GM04504 (cell line): Measurements from ENCODE around the gene KMT2C.
"Not testable (repeated sequence)": the region's sequence is repeated elsewhere in the genome, so short reads cannot be mapped to it uniquely, and the experiment has no call there.

ENCODE experiments used
- DNase-seq: peaks from one replicate; pipeline ENCODE4 v3.0.0-alpha.2; 2012; ENCODE audit warnings: low read depth

The KMT2C gene

DNA sequence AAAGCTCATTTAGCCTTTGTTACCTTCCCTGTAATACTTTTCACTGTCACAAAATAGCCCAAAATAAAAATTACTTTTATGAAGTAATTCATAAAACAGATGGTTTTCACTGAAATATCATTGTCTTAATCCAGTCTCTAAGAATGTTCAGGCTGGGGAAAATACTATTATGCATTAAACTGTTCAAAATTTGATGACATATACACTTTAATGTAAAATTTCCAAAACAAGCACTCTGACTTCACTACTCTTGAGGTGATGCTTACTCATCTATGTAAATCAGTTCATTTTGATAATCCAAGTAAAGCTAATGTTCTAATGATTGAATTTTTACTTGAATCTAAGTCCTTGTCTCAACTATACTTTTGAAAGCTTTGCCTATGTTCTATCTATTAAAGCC is 127.9 kb downstream of the KMT2C start:
- no peak for DNase-seq

DNA sequence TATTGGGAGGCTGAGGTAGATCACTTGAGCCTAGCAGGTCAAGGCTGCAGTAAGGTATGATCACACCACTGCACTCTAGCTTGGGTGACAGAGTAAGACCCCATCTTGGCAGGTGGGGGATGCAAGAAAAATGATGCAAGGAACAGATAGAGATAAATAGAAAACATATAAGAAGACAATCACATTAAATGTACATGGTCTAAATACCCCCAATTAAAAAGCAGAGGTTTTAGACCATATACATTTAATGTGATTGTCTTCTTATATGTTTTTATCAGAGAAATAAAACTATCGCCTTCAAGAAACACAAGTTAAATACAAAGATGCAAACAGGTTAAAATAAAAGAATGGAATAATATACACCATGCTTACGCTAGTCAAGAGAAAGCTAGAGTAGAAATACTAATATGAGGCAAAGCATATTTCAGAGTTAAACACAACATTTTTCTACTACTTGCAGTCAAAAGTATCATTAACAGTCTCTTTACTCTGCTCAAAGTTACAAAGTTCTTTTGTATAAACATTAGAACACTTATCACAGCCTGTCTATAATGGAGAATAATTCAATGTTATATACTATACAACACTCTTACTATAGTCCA is 136.2 kb downstream of the KMT2C start:
- not testable (repeated sequence) for DNase-seq

DNA sequence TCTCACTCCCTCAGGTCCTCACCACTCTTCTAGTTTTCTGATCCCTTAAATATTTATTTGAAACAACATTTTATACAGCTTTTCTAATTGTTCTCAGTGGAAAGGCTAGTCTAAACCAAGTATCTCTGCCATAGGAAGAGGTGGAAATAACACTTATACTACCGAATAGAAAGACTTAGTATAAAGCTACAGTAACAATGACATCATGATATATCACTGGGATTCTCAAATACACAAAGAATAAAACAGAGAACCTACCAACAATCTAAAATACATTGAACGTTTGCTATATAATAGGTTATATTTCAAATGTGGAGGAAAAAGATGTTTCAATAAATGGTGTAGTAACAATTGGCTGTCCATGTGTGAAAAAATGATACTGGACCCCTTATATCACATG is 142.9 kb downstream of the KMT2C start:
- no peak for DNase-seq

DNA sequence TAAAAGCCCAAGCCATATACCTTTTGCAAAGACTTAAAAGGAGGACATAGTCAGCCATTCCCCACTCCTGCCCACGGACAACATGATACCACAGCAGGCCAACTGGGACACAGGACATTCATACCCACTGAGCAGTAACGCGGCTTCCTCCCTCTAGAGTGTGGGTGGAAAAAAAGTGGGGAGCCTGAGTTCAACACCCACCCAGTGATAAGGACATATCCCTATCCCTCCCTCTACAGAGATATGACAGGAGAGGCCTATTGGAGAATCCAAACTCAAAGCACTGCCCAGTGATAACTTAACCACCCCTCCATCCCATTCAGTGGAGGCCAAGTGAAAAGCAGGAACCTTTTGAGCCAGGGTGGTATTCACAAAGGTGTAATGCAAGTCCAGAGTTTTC is 148.8 kb downstream of the KMT2C start:
- DNase-seq, result not testable (repeated sequence)

DNA sequence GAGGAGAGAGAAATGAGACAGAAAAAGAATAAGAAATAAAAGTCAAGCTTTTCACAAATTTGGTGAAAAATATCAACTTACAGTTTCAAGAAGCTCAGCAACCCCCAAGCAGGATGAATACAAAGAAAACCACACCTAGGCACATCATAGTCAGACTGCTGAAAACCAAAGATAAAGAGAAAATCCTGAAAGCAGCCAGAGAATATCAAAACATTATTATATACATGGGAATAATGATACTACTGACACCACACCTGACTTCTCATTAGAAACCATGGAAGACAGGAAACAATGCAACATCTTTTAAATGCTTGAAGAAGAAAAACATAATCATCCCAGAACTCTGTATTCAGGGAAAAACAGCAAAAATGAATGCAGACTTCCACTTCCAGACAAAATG is 149.6 kb downstream of the KMT2C start:
- DNase-seq, result not testable (repeated sequence)

DNA sequence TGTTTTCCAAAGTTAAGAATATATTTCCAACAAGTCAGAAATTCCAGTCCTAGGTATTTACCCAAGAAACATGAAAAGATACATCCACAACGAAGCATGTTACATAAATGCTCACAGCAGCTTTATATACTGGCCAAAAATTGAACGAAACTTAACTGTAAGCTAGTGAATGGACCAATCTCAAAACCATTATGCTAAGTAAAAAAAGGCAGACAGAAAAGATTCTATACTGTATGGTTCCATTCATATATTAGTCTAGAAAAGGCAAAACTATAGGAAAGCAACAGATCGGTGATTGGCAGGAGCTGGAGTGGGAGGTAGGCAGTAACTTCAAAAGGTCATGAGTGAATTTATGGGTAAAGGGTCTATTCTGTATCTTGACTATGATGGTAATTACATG is 150.8 kb downstream of the KMT2C start:
- not testable (repeated sequence) for DNase-seq

DNA sequence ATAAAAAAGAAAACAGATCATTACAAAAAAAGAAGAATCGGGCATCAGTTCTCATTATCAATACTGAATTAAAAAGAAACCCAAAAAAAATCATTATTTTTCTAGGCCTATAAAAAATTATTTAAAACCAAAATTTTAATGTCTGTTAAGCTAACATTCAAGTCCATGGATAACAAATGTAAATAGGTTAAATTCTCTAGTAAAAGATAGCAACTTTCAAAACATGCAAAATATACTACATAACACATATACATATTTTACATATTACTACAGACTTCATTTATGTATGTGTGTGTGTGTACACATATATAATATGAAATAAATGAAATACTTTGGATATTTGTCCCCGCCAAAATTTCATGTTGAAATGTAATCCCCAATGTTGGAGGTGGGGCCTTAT is 158.1 kb downstream of the KMT2C start:
- DNase-seq, result not testable (repeated sequence)

DNA sequence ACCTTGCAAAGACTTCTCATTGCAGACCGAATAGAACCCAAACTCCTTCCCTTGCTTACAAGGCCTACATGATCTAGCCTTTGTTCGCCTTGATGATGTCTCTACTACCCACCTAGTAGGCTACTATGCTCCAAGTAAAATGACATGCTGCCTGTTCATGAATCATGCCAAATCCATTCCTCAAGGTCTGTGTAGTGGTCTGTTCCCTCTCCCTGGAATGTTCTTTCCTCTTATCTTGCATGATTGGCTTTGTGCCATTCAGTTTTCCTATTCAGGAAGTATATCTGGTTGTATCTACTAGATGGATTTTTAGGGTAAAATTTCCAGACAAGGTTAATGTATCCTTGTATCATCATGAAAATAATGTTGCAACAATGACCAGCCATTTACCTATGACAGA is 165.4 kb downstream of the KMT2C start:
- not testable (repeated sequence) for DNase-seq

DNA sequence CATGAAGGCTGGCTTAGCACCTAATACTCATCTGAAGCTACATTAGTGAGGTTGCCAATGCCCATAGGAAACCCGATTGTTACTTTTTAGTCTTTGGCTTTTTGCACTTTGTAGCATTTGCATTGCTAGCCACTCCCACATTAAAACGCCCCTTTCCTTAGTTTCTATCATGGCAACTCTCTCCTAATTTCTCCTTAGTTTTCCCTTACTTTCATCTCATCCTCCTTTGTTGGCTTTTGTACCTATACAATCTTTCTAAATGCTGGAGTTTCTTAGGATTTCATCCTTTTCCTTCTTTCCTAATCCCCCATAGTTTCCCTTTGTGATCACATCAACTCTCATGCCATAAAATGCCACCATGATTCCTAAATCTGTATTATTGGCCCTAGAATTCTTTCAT is 168.9 kb downstream of the KMT2C start:
- not testable (repeated sequence) for DNase-seq

DNA sequence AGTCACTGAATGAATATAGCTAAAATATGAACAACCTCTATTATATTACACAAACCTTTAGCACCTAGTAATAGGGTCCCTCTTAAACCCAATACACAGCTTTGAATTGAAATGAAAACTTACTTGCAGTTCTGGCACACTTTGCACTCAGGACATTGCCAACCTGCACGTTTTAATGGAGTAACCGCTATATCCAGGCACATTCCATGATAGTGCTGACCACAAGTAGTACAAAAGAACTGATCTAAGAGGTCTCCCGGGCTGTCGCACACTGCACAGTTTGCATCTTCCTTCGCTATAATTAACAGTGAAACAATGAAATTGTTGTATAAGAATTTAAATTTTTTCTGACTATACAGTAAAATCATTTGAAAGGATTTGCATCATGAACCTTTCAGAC is 170.9 kb downstream of the KMT2C start:
- DNase-seq, result not testable (repeated sequence)

DNA sequence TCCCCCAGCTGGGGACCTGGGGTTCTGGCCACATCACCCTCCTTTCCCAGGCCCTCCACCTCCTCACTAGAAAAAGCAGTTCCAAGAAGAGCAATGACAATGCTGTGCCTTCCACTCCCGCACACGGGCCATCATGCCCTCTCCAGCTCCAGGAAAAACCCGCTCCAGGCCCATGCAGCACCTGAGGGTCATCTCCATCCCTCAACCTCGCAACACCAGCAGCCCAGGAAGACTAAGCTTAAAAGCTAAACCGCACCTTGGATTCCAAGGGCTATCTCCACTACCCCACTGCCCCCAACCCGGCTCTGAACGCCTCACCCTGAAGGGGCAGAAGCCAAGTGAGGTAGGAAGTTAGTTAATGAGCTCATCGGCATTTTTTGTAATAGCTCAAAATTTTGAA is 173.7 kb downstream of the KMT2C start:
- not testable (repeated sequence) for DNase-seq

DNA sequence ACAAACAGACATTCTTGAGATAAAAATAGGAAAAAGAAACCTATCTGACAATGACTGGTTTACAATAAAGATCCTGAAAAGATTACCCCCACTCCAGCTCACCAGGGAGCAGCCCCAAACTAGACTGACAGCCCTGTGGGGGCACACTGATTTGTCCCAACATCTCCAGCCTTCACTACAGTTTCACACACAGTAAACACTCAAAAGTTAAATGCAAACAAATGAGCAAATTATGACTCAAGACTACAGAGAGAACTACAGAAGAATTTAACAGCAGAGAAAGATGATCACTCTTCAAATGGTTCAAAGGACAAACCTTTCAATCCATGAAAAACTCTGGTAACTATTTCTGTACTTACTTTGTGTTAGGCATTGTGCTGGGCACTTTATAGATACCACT is 176.2 kb downstream of the KMT2C start:
- not testable (repeated sequence) for DNase-seq

DNA sequence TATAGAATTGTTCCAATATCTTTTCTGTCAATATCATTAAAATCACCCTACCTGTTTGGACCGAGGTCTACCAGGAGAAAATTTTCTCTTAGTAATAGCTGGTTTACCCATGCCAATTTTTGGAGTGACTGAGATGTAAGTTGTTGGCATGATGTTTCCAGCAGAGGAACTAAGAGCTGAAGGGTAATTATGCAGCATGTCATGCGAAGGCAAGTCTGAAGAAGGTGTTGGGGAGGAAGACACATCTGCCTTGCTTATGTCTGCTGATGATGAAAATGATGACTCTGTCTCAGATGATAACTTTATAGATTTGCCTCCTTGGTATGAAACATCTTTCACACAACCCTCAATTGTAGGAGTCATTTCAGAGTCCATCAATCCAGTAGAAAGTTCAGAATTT is 188.0 kb downstream of the KMT2C start:
- not testable (repeated sequence) for DNase-seq

DNA sequence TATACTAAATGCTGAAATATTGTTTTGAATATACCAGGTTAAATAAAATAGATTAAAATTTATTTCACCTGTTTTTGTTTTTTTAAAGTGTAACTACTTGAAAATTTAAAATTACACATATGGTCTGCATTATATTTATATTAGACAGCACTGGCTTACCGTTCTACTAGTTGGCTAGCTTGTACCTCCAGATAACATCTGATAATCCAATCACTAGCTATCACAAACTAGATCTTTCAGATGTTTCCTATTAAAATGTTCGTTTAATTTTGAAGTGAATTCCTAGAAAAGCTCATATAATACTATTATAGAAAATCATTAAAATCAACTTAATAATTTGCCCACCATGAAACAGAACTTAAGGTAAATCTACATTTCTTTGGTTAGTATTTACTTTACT is 190.4 kb downstream of the KMT2C start:
- not testable (repeated sequence) for DNase-seq

DNA sequence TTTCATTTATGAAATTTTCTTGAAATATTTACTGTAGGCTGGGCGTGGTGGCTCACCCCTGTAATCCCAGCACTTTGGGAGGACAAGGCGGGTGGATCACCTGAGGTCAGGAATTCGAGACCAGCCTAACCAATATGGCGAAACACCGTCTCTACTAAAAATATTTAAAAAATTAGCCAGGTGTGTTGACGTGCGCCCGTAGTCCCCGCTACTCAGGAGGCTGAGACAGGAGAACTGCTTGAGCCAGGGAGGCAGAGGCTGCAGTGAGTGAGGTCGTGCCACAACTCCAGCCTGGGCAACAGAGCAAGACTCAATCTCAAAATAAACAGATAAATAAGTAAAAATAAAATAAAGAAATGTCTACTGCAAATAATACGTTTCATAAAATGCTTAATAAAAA is 192.3 kb downstream of the KMT2C start:
- not testable (repeated sequence) for DNase-seq

DNA sequence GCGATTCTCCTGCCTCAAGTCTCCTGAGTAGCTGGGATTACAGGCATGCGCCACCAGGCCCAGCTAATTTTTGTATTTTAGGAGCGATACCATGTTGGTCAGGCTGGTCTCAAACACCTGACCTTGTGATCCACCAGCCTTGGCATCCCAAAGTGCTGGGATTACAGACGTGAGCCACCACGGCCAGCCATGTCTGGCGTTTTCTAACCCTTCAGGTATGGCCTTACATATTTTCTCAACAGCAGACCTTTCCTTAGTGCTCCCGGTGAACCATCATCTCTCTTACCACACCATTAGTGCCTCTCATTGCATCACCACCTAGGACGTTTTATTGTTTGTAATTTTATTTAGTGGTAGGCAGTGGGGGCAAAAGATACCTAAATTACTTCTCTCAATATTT is 194.5 kb downstream of the KMT2C start:
- not testable (repeated sequence) for DNase-seq

DNA sequence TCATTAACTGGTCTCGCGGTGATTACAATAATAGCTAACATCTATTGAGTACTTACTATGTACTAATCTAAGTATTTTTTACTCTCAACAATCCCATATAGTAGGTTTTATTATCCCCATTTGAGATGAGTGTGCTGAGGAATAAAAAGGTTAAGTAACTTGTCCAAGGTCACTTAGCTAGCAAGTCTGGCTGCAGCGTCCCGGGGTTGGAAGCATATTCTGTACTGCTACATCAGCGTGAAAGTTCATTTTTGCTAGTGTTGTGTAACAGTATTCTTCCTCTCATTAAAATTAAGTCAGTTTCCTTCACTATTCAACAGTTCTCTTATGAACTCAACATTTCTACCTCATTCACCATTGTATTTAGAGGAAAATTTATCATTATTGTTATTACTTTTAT is 199.5 kb downstream of the KMT2C start:
- DNase-seq, result not testable (repeated sequence)

DNA sequence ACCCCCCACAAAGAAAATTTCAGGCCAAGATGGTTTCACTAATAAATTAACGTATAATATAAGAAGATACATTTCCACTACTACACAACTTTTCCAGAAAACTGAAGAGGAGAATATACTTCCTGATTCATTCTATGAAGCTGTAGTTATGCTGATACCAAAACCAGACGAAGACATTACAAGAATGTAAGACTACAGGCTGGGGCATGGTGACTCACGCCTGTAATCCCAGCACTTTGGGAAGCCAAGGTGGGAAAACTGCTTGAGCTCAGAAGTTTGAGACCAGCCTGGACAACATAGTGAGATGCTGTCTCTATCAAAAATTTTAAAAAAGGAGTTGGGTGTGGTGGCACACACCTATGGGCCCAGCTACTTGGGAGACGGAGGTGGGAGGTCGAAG is 201.4 kb downstream of the KMT2C start:
- not testable (repeated sequence) for DNase-seq

DNA sequence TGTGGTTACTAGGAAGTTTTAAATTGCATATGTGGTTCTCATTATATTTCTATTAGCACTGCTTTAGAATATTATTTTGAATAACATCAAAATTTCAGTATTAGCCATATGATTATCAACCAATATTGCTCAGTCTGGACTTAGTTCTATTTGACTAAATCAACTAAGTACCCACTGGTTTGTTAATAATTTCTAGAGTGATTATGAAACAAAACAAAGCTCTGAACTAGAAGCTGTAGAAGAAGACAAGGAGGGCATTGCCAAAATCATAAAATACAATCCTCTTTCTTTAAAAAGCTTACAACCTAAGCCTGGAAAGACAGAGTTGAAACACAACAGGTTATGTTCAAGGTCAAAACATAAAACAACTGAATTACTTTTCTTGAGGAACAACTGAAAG is 204.7 kb downstream of the KMT2C start:
- DNase-seq, result no peak

DNA sequence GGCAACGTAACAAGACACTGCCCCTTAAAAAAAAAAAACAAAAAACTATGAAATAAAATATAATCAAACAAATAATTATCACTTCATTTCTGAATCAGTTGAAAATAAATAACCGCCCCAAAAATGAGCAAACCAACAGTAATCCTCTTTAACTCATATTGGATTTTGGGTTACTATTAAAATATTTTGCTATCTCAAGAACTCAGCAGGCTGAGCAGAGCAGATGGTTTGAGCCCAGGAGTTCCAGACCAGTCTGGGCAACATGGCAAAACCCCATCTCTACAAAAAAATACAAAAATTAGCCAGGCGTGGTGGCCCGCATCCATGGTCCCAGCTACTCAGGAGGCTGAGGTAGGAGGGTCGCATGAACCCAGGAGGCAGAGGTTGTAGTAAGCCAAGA is 216.2 kb downstream of the KMT2C start:
- DNase-seq, result not testable (repeated sequence)

DNA sequence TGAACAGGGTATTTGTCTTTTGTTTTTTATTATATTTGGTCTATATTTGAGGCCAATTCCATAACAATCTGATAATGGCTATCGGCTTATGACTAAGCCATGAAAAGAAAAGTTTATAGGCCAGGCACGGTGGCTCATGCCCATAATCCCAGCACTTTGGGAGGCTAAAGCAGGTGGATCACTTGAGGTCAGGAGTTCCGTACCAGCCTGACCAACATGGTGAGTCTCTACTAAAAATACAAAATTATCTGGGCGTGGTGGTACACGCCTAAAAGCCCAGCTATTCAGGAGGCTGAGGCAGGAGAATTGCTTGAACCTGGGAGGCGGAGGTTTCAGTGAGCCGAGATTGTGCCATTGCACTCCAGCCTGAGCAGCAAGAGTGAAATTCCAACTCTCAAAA is 227.0 kb downstream of the KMT2C start:
- not testable (repeated sequence) for DNase-seq

DNA sequence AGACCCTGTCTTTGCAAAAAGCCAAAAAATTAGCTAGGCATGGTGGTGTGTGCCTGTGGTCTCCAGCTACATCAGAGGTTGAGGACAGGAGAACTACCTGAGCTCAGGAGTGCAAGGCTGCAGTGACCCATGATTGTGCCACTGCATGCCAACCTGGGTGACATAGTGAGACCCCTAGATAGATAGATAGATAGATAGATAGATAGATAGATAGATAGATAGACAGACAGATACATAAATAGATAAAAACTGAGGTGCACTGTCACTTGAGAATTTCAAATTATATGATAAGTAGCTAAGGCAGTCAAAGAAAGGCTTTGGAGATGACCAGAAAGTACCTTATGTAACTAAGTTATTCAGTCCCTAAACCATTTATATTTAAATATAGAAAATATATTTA is 231.4 kb downstream of the KMT2C start:
- not testable (repeated sequence) for DNase-seq

DNA sequence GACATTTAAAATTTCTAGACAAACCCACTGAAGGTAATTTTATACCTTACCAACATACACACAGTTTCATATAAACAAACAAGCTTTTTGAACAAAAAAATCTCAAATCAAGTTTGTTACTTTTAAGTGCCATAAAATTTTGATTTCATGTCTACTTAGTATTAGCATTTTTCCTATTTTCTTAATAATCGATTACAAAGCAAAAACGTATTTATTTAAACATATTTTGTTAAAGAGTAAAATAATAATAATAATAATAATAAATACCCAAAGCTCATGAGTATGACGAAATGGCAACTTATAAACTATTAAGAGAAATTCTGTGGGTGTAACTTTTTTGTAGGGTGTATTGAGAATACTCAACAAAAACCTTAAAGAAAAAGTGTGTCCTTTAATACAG is 232.7 kb downstream of the KMT2C start:
- DNase-seq, result no peak

DNA sequence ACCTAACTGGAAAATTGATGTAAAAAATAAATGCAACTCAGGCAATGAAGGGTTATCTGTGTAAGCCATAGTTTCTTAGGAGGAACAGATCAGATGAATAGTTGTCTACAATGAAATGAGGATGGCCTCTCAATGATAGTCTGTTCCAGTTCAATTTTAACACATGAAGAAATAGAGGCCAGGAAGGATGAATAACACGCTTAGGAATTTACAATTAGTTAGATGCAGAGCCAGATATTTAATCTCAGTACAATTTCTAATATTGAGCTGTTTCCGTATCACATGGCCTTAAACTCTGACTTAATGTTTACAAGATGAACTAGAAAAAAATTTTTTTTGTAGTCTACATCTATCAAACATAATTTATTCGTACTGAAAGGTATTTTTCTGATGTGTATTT is 233.7 kb downstream of the KMT2C start:
- peak; percentile 31 for DNase-seq

DNA sequence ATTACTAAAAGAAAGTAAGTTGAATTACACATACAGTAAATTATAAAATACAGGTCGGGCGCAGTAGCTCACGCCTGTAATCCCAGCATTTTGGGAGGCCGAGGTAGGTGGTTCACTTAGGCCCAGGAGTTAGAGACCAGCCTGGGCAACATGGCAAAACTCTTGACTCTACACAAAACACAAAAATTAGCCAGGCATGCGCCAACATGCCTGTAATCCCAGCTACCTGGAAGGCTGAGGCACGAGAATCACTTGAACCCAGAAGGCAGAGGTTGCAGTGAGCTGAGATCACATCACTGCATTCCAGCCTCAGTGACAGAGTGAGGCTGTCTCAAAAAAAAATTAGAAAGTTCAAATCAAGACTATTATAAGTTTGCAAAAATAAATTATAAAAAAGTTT is 235.4 kb downstream of the KMT2C start:
- DNase-seq, result no peak
